ENCODE results near the gene FBXW8.

FBXW8 gene

GRCh38 chr12:117079487-117079886, 168.7 kb downstream of the FBXW8 start:
- no peak overlapping the region for H3K4me3 ChIP-seq
- H3K27ac ChIP-seq = no peak overlapping the region
- no peak for DNase-seq (ENCODE audit: low spot score)
- no peak for TF ChIP-seq CTCF (IDR thresholded peaks at IDR 0.05)

- H3K4me3 ChIP-seq = no peak overlapping the region
- no peak for DNase-seq (ENCODE audit: low spot score)
- H3K27ac ChIP-seq = no peak overlapping the region
- TF ChIP-seq CTCF (IDR thresholded peaks at IDR 0.05) = no peak
These were observed 170.0 kb downstream of the FBXW8 start for GRCh38 chr12:117080661-117081144.

Measured in coronary artery (tissue), 2 donors.